HEK293 (cell line): ENCODE data around the gene ADGRF3.

Experiments
- CTCF ChIA-PET: fragments of 350-600 bp; formaldehyde crosslinking; extraction: SDS; loops from one replicate; lab custom pipeline; 2021; ENCODE audit warnings: antibody characterized with exemption; lab: Yijun Ruan, JAX
- POLR2A ChIA-PET: fragments of 300-600 bp; formaldehyde crosslinking; extraction: SDS; loops from one replicate; lab custom pipeline; 2020; ENCODE audit warnings: antibody characterized with exemption, inconsistent platforms; lab: Yijun Ruan, JAX
- H3K27ac ChIP-seq: fragments of 200-500 bp; sonication (Bioruptor generic); 2 replicates; pipeline ENCODE4 v1.5.1; 2014; ENCODE audit warnings: low read depth, low read length, control low read depth, inconsistent platforms; ENCODE audit errors: extremely low read depth
- H3K36me3 ChIP-seq, 2 experiments: fragments of 200-500 bp in 1 of 2; sonication (Bioruptor generic) in 1 of 2; 1 replicate in 1 of 2; 2 replicates in 1 of 2; pipeline ENCODE4 v1.5.1; 2014 to 2017; ENCODE audit warnings: inconsistent platforms in 2 of 2, low read length in 2 of 2; ENCODE audit not compliant: control insufficient read depth in 2 of 2, insufficient read depth in 1 of 2
- H3K4me1 ChIP-seq: fragments of 200-500 bp; sonication (Bioruptor generic); 2 replicates; pipeline ENCODE4 v1.5.1; 2014; ENCODE audit warnings: mild to moderate bottlenecking, low read length, inconsistent platforms; ENCODE audit not compliant: control insufficient read depth, insufficient read depth
- H3K4me3 ChIP-seq: 2 replicates; pipeline ENCODE4 v1.5.1; 2011; ENCODE audit warnings: low read depth, mild to moderate bottlenecking, control low read depth, low read length, moderate library complexity
- H3K9me3 ChIP-seq: fragments of 200-500 bp; sonication (Bioruptor generic); 2 replicates; pipeline ENCODE4 v1.5.1; 2014; ENCODE audit warnings: low read depth, low read length, inconsistent platforms; ENCODE audit not compliant: control insufficient read depth, insufficient read depth
- AEBP2 ChIP-seq: fragments of 450-650 bp; formaldehyde crosslinking; IDR thresholded peaks from 2 replicates; pipeline ENCODE4 v1.5.1; 2016; ENCODE audit warnings: missing biosample characterization, missing genetic modification characterization, borderline replicate concordance
- CTCF ChIP-seq: fragments of 450-650 bp; formaldehyde crosslinking; IDR thresholded peaks from 2 replicates; pipeline ENCODE4 v1.5.1; 2016; ENCODE audit warnings: missing biosample characterization, missing genetic modification characterization
- REPIN1 ChIP-seq: fragments of 450-650 bp; formaldehyde crosslinking; IDR thresholded peaks from 2 replicates; pipeline ENCODE4 v1.5.1; 2017; ENCODE audit warnings: missing biosample characterization, missing genetic modification characterization, low read depth
- TSHZ1 ChIP-seq: fragments of 450-650 bp; formaldehyde crosslinking; IDR thresholded peaks from 2 replicates; pipeline ENCODE4 v1.5.1; 2016; ENCODE audit warnings: missing biosample characterization, missing genetic modification characterization, borderline replicate concordance
- ZBTB49 ChIP-seq: fragments of 450-650 bp; formaldehyde crosslinking; IDR thresholded peaks from 2 replicates; pipeline ENCODE4 v1.5.1; 2016; ENCODE audit warnings: missing biosample characterization, missing genetic modification characterization, low read depth
- ZFP37 ChIP-seq: fragments of 450-650 bp; formaldehyde crosslinking; IDR thresholded peaks from 2 replicates; pipeline ENCODE4 v1.5.1; 2016; ENCODE audit warnings: missing biosample characterization, missing genetic modification characterization
- ZIC2 ChIP-seq: fragments of 450-650 bp; formaldehyde crosslinking; IDR thresholded peaks from 2 replicates; pipeline ENCODE4 v1.5.1; 2016; ENCODE audit warnings: missing biosample characterization, missing genetic modification characterization
- ZNF133 ChIP-seq: fragments of 450-650 bp; formaldehyde crosslinking; IDR thresholded peaks from 2 replicates; pipeline ENCODE4 v1.5.1; 2016; ENCODE audit warnings: missing biosample characterization, missing genetic modification characterization
- ZNF16 ChIP-seq: fragments of 450-650 bp; formaldehyde crosslinking; IDR thresholded peaks from 2 replicates; pipeline ENCODE4 v1.5.1; 2016; ENCODE audit warnings: low read depth, missing biosample characterization, missing genetic modification characterization
- ZNF2 ChIP-seq: fragments of 450-650 bp; formaldehyde crosslinking; IDR thresholded peaks from 2 replicates; pipeline ENCODE4 v1.5.1; 2016; ENCODE audit warnings: missing biosample characterization, missing genetic modification characterization
- ZNF311 ChIP-seq: fragments of 450-650 bp; formaldehyde crosslinking; IDR thresholded peaks from 2 replicates; pipeline ENCODE4 v1.5.1; 2017; ENCODE audit warnings: missing biosample characterization, missing genetic modification characterization, borderline replicate concordance
- ZNF394 ChIP-seq: fragments of 450-650 bp; formaldehyde crosslinking; IDR thresholded peaks from 2 replicates; pipeline ENCODE4 v1.5.1; 2016; ENCODE audit warnings: missing biosample characterization, missing genetic modification characterization, mild to moderate bottlenecking, moderate library complexity, borderline replicate concordance
- ZNF416 ChIP-seq: fragments of 450-650 bp; formaldehyde crosslinking; IDR thresholded peaks from 2 replicates; pipeline ENCODE4 v1.5.1; 2016; ENCODE audit warnings: missing biosample characterization, missing genetic modification characterization
- ZNF677 ChIP-seq: fragments of 450-650 bp; IDR thresholded peaks from 2 replicates; pipeline ENCODE4 v1.5.0; 2018; ENCODE audit warnings: missing biosample characterization, mild to moderate bottlenecking, missing genetic modification characterization, moderate library complexity
- ZNF692 ChIP-seq: fragments of 450-650 bp; formaldehyde crosslinking; IDR thresholded peaks from 2 replicates; pipeline ENCODE4 v1.5.1; 2016; ENCODE audit warnings: missing biosample characterization, missing genetic modification characterization
- ZNF768 ChIP-seq: fragments of 450-650 bp; formaldehyde crosslinking; IDR thresholded peaks from 2 replicates; pipeline ENCODE4 v1.5.1; 2018; ENCODE audit warnings: missing biosample characterization, mild to moderate bottlenecking, missing genetic modification characterization
- ZNF792 ChIP-seq: fragments of 450-650 bp; formaldehyde crosslinking; IDR thresholded peaks from 2 replicates; pipeline ENCODE4 v1.5.1; 2016; ENCODE audit warnings: missing biosample characterization, missing genetic modification characterization

Gene ADGRF3

GRCh38 chr2:26316845-26317244 is 29.7 kb downstream of the ADGRF3 start:
- Histone ChIP-seq H3K4me1 (no peaks in the 10 kb centered on the region), H3K27ac (no peak overlapping the region), H3K9me3 (no peaks in the 10 kb centered on the region), H3K36me3 (no peaks in the 10 kb centered on the region), H3K4me3 (no peak overlapping the region)
- no peak for TF ChIP-seq ZFP37 (tag by site-specific recombination)
- TF ChIP-seq TSHZ1 (tag by site-specific recombination) = no peak
- no peak for TF ChIP-seq AEBP2 (tag by site-specific recombination)
- TF ChIP-seq ZNF416 (tag by site-specific recombination) = no peak
- TF ChIP-seq ZBTB49 (tag by site-specific recombination) = no peak
- no peak for TF ChIP-seq ZNF133 (tag by site-specific recombination)
- no peak for TF ChIP-seq ZNF792
- TF ChIP-seq ZNF768 (tag by site-specific recombination) = no peak
- no peak for TF ChIP-seq ZNF394 (tag by site-specific recombination)
- CTCF ChIA-PET = interaction anchor here (0.6 to 1.0 kb wide), 2 partner anchors 14 to 432 kb away, joined by 3 read pairs; no protein-coding TSS in a partner anchor
- POLR2A ChIA-PET = interaction anchor here (0.6 kb wide), 2 partner anchors 17 to 315 kb away, joined by 3 read pairs; no protein-coding TSS in a partner anchor

GRCh38 chr2:26316041-26316440 is 30.5 kb downstream of the ADGRF3 start:
- H3K27ac ChIP-seq = no peak overlapping the region
- POLR2A ChIA-PET = no interaction called here
- CTCF ChIA-PET = interaction anchor here (0.6 to 0.7 kb wide), 2 partner anchors 166 to 433 kb away, joined by 3 to 5 read pairs; no protein-coding TSS in a partner anchor

More at GRCh38 chr2:26316041-26316440, 30.5 kb downstream of the ADGRF3 start:
- no peaks in the 10 kb centered on the region for H3K36me3 ChIP-seq
- no peak overlapping the region for H3K4me3 ChIP-seq
- TF ChIP-seq REPIN1 (tag by site-specific recombination) (no peak), ZNF311 (tag by site-specific recombination) (no peak), ZNF16 (tag by site-specific recombination) (no peak), ZIC2 (tag by site-specific recombination) (no peak), ZNF692 (tag by site-specific recombination) (no peak), ZNF2 (no peak), ZNF677 (tag by site-specific recombination) (no peak), CTCF (tag by site-specific recombination) (peak; percentile 10; the same call in 1 of the 2 replicates)
- H3K9me3 ChIP-seq = no peaks in the 10 kb centered on the region
- no peaks in the 10 kb centered on the region for H3K4me1 ChIP-seq
